ENCODE results near the gene SGSH.

Gene SGSH

GRCh38 chr17:80169784-80170500, 50.2 kb downstream of the SGSH start, which contains the start of gene CARD14:
Gene CARD14 (plus strand): TSS chr17:80170030. CDS start chr17:80181439, 11,409 bp downstream.
- Histone ChIP-seq H3K4me1 (no peaks in the 10 kb centered on the region), H3K27me3 (peaks cover 0 to 15% of the 10 kb centered on the region in 2 donors), H3K9me3 (no peaks in the 10 kb centered on the region), H3K4me3 (no peak within 1 kb of the TSS), H3K27ac (no peak within 1 kb of the TSS), H3K36me3 (no peaks in the 10 kb centered on the region)
- no peak for DNase-seq
- intact Hi-C loops (cut with DNase I; ENCODE audit: low total_unique reads) = no loop called here
- TF ChIP-seq CTCF (IDR thresholded peaks at IDR 0.05) = no peak

- no peak for DNase-seq
- intact Hi-C loops (cut with DNase I; ENCODE audit: low total_unique reads) = no loop called here
Measured at GRCh38 chr17:80169107-80169506, 51.0 kb downstream of the SGSH start.

GRCh38 chr17:80168371-80168770, 51.8 kb downstream of the SGSH start:
- H3K27me3 ChIP-seq = peaks cover 0 to 15% of the 10 kb centered on the region in 2 donors
- H3K27ac ChIP-seq = no peak overlapping the region
- intact Hi-C loops (cut with DNase I; ENCODE audit: low total_unique reads) = no loop called here
- H3K36me3 ChIP-seq = no peaks in the 10 kb centered on the region
- no peaks in the 10 kb centered on the region for H3K9me3 ChIP-seq
- no peaks in the 10 kb centered on the region for H3K4me1 ChIP-seq
- H3K4me3 ChIP-seq = no peak overlapping the region
- no peak for TF ChIP-seq CTCF (IDR thresholded peaks at IDR 0.05)
- no peak for DNase-seq

More at GRCh38 chr17:80169107-80169506, 51.0 kb downstream of the SGSH start:
- H3K27ac ChIP-seq = no peak overlapping the region
- peaks cover 0 to 15% of the 10 kb centered on the region in 2 donors for H3K27me3 ChIP-seq
- H3K9me3 ChIP-seq = no peaks in the 10 kb centered on the region
- no peak for TF ChIP-seq CTCF (IDR thresholded peaks at IDR 0.05)
- H3K36me3 ChIP-seq = no peaks in the 10 kb centered on the region
- no peak overlapping the region for H3K4me3 ChIP-seq
- H3K4me1 ChIP-seq = no peaks in the 10 kb centered on the region

- Histone ChIP-seq H3K27ac (no peak overlapping the region), H3K4me1 (no peaks in the 10 kb centered on the region), H3K9me3 (no peaks in the 10 kb centered on the region), H3K36me3 (no peaks in the 10 kb centered on the region), H3K27me3 (peaks cover 0 to 17% of the 10 kb centered on the region in 2 donors), H3K4me3 (no peak overlapping the region)
- intact Hi-C loops (cut with DNase I; ENCODE audit: low total_unique reads) = no loop called here
- DNase-seq = no peak
- no peak for TF ChIP-seq CTCF (IDR thresholded peaks at IDR 0.05)
Measured at GRCh38 chr17:80166446-80166845, 53.7 kb downstream of the SGSH start.

- no peaks in the 10 kb centered on the region for H3K36me3 ChIP-seq
- no peak overlapping the region for H3K4me3 ChIP-seq
- no peak for DNase-seq
- intact Hi-C loops (cut with DNase I; ENCODE audit: low total_unique reads) = no loop called here
- H3K9me3 ChIP-seq = no peaks in the 10 kb centered on the region
- TF ChIP-seq CTCF (IDR thresholded peaks at IDR 0.05) = no peak
- no peak overlapping the region for H3K27ac ChIP-seq
- peaks cover 0 to 30% of the 10 kb centered on the region in 2 donors for H3K27me3 ChIP-seq
- no peaks in the 10 kb centered on the region for H3K4me1 ChIP-seq
Measured at GRCh38 chr17:80164185-80164584, 55.9 kb downstream of the SGSH start.

All from tibial artery (tissue), 4 donors.